SK-N-SH treated with all-trans-retinoic acid at 6 μM for 48 hours (cell line): ENCODE measurements around the gene STK39.

ENCODE experiments used
- BACH2 ChIP-seq: fragments of 250-450 bp; sonication (Bioruptor Pico); IDR thresholded peaks from 2 replicates; pipeline ENCODE4 v1.9.0; 2021; ENCODE audit warnings: mild to moderate bottlenecking, borderline replicate concordance
- GLIS3 ChIP-seq: fragments of 250-450 bp; sonication (Bioruptor Pico); IDR thresholded peaks from 2 replicates; pipeline ENCODE4 v1.5.0; 2020; ENCODE audit warnings: mild to moderate bottlenecking, moderate library complexity
- OSR1 ChIP-seq: fragments of 250-450 bp; sonication (Bioruptor Pico); IDR thresholded peaks from 2 replicates; pipeline ENCODE4 v1.8.0; 2022; ENCODE audit warnings: moderate library complexity, mild to moderate bottlenecking, inconsistent platforms
- PATZ1 ChIP-seq: fragments of 250-450 bp; sonication (Bioruptor Pico); IDR thresholded peaks from 2 replicates; pipeline ENCODE4 v1.8.0; 2020; ENCODE audit warnings: mild to moderate bottlenecking, moderate library complexity, borderline replicate concordance
- PPARA ChIP-seq: fragments of 250-450 bp; sonication (Bioruptor Pico); IDR thresholded peaks from 2 replicates; pipeline ENCODE4 v1.5.0; 2020; ENCODE audit warnings: mild to moderate bottlenecking, borderline replicate concordance
- RARB ChIP-seq: fragments of 250-450 bp; sonication (Bioruptor Pico); IDR thresholded peaks from 2 replicates; pipeline ENCODE4 v1.8.0; 2021; ENCODE audit warnings: mild to moderate bottlenecking, moderate library complexity
- SNAI2 ChIP-seq: fragments of 250-450 bp; sonication (Bioruptor Pico); IDR thresholded peaks from 2 replicates; pipeline ENCODE4 v1.5.0; 2020; ENCODE audit warnings: mild to moderate bottlenecking, moderate library complexity
- TSHZ2 ChIP-seq: fragments of 250-450 bp; sonication (Bioruptor Pico); IDR thresholded peaks from 2 replicates; pipeline ENCODE4 v1.5.0; 2020; ENCODE audit warnings: mild to moderate bottlenecking, moderate library complexity
- ZC3H10 ChIP-seq: fragments of 250-450 bp; sonication (Bioruptor Pico); IDR thresholded peaks from 2 replicates; pipeline ENCODE4 v1.5.1; 2021; ENCODE audit warnings: mild to moderate bottlenecking, moderate library complexity
- ZFP3 ChIP-seq: fragments of 250-450 bp; sonication (Bioruptor Pico); IDR thresholded peaks from 2 replicates; pipeline ENCODE4 v1.5.0; 2020; ENCODE audit warnings: mild to moderate bottlenecking, moderate library complexity
- ZFP30 ChIP-seq: fragments of 450-650 bp; formaldehyde crosslinking; IDR thresholded peaks from 2 replicates; pipeline ENCODE4 v1.5.0; 2022; ENCODE audit warnings: mild to moderate bottlenecking, moderate library complexity
- TF ChIP-seq, protein P1 (sequence below): fragments of 250-450 bp; sonication (Bioruptor Pico); IDR thresholded peaks from 2 replicates; pipeline ENCODE4 v1.5.1; 2020; ENCODE audit warnings: low read depth, mild to moderate bottlenecking, moderate library complexity

DNA sequence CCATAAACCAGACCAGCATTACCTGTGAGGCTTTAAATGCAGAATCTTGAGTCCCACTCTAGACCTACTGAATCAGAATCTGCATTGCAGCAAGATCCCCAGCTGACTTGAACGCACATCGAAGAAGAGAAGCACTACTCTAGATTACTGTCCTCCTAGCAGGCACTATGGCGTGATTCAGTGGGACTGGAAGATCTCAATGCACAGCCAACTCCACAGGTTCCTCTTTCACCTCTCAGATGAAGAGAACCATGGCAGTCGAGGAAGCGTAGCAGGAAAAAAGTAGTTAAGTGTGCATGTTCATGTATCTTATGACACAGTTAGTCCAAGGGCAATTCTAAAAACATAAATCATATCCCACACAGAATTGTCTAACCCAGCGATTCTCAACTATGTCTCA, 97.4 kb downstream of the STK39 start:
- TF ChIP-seq SNAI2 (no peak), ZFP30 (CRISPR knock-in tag) (no peak), PATZ1 (no peak), PPARA (CRISPR knock-in tag) (no peak), ZFP3 (CRISPR knock-in tag) (no peak), TSHZ2 (CRISPR knock-in tag) (no peak), OSR1 (CRISPR knock-in tag) (no peak), RARB (CRISPR knock-in tag) (no peak), BACH2 (CRISPR knock-in tag) (no peak), ZC3H10 (CRISPR knock-in tag) (no peak), GLIS3 (CRISPR knock-in tag) (no peak)
- TF ChIP-seq, protein P1, sequence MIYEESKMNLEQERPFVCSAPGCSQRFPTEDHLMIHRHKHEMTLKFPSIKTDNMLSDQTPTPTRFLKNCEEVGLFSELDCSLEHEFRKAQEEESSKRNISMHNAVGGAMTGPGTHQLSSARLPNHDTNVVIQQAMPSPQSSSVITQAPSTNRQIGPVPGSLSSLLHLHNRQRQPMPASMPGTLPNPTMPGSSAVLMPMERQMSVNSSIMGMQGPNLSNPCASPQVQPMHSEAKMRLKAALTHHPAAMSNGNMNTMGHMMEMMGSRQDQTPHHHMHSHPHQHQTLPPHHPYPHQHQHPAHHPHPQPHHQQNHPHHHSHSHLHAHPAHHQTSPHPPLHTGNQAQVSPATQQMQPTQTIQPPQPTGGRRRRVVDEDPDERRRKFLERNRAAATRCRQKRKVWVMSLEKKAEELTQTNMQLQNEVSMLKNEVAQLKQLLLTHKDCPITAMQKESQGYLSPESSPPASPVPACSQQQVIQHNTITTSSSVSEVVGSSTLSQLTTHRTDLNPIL (CRISPR knock-in tag) = no peak
